Glomerular visceral epithelial cell (primary cell): Measurements from ENCODE around the gene PTPRK.

Experiments
- DNase-seq: peaks from one replicate; pipeline ENCODE4 v3.0.0-alpha.2; 2016; ENCODE audit errors: extremely low spot score

Gene PTPRK

GRCh38 chr6:127923135-127923534, 597.3 kb downstream of the PTPRK start:
- no peak for DNase-seq

- no peak for DNase-seq
These were observed 598.4 kb downstream of the PTPRK start for GRCh38 chr6:127921982-127922381.

DNA sequence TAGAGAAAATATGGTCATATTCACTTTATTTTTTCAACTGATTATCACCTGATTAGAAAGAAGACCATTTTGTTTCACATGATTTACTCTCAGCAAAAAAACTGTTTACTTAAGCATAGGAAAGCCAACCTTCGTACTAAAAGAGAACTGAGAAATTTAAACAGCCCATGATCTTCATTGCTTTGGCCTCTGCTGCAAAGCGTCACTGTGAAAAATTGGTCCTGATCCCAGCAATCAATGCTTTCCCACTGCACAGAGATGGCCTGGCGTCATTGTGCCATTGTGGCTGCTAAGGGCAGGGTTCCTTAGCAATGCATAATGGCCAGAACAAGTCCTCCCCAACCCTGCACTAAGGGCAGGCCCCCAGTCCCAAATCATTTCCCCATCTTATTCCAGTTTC, 599.6 kb downstream of the PTPRK start:
- DNase-seq: no peak
